ENCODE results near the gene RNF34. TPM values are rescaled to one million over a fixed set of nuclear protein-coding genes. Genes with fewer than 3 reads are reported as not detected.

Gene RNF34
- total RNA-seq, 1 experiment from 2014 or later, result 54.1 TPM

DNA sequence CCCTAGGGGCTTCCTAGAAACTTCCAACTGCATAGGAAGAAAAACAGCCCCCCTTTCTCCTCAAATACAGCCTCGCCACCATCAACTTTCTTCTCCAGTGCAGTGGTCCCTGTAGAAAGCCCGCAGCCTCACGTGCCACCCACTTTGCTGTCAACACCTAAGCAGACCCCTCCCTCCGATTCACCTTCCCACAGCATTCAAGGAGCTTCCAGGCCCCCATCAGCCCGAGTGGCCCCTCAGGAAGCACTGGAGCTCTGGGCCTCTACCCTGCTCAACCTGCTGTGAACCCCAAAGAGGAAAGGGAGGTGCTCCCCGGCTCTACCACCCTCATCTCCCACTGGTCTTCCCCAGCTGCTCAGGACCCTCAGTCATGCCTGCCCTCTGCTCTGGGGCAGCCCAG, 55.0 kb downstream of the RNF34 start:
- no peaks in the 10 kb centered on the region for H3K27me3 Mint-ChIP-seq (ENCODE audit: insufficient read depth, unreplicated experiment)
- no TSS peak for BruUV-seq (replicated peaks)
- DNase-seq, result no peak
- H3K36me3 ChIP-seq (ENCODE audit: control insufficient read depth, insufficient read depth, low read length), result no peaks in the 10 kb centered on the region
- H3K4me3 ChIP-seq (ENCODE audit: low read depth, low read length), result no peak overlapping the region
- peaks cover 6% of the 10 kb centered on the region; the same call in 1 of the 2 replicates for H3K4me1 ChIP-seq
- H3K4me1 Mint-ChIP-seq (ENCODE audit: low read depth, unreplicated experiment), result peaks cover 7% of the 10 kb centered on the region
- intact Hi-C loops (cut with micrococcal nuclease; ENCODE audit: unreplicated experiment), result no loop called here
- no peak overlapping the region for H3K27ac Mint-ChIP-seq (ENCODE audit: unreplicated experiment)
- ChIA-PET CTCF (interaction anchor here (0.9 kb wide), 1 partner anchor 13 kb away, joined by 3 read pairs; no protein-coding TSS in a partner anchor), POLR2A (no interaction called here)
- no peaks in the 10 kb centered on the region for H3K9me3 ChIP-seq
- H3K4me3 Mint-ChIP-seq (ENCODE audit: unreplicated experiment), result no peak overlapping the region
- peaks cover 5% of the 10 kb centered on the region for H3K36me3 Mint-ChIP-seq (ENCODE audit: insufficient read depth, unreplicated experiment)
- H3K27me3 ChIP-seq (replicated peaks; ENCODE audit: control insufficient read depth, insufficient read depth, low read length), result no peaks in the 10 kb centered on the region
- TF ChIP-seq, protein P1, sequence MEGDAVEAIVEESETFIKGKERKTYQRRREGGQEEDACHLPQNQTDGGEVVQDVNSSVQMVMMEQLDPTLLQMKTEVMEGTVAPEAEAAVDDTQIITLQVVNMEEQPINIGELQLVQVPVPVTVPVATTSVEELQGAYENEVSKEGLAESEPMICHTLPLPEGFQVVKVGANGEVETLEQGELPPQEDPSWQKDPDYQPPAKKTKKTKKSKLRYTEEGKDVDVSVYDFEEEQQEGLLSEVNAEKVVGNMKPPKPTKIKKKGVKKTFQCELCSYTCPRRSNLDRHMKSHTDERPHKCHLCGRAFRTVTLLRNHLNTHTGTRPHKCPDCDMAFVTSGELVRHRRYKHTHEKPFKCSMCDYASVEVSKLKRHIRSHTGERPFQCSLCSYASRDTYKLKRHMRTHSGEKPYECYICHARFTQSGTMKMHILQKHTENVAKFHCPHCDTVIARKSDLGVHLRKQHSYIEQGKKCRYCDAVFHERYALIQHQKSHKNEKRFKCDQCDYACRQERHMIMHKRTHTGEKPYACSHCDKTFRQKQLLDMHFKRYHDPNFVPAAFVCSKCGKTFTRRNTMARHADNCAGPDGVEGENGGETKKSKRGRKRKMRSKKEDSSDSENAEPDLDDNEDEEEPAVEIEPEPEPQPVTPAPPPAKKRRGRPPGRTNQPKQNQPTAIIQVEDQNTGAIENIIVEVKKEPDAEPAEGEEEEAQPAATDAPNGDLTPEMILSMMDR (IDR thresholded peaks at IDR 0.05; ENCODE audit: insufficient read depth in 1 of 2, low read depth in 1 of 2, low read length in 1 of 2, severe bottlenecking in 1 of 2, unreplicated experiment in 1 of 2), result no peak
- H3K9me3 Mint-ChIP-seq (ENCODE audit: unreplicated experiment), result no peaks in the 10 kb centered on the region

DNA sequence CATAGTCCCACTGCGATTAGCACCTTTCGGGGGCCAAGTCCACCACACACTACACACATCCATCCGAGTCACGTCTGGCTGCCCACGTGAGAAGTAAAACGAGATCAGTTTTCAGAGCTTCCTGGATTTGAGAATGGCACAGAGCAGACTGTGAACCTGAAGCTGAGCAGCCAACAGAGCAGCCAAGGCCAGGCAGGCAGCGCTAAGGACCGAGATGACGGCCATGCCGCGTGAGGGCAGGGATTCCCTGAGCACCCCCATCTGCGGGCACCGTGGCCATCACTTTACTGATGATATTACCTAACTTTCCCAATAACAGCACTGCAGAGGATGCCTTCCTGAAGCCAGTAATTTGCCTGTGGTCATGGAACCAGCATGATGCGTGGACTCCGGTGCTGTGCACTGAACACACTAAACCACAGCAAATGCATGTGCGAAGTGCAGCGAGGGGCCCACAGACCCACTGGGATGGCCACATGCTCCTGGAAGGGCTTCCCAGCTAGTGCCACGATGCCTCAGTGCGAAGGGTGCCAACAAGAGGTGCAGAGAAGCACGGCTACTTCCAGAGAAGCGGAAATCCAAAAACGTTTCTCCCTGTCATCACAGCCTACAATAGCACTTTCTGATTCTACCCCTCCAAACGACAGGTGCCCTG, 56.0 kb downstream of the RNF34 start:
- peaks cover 7% of the 10 kb centered on the region for H3K4me1 Mint-ChIP-seq (ENCODE audit: low read depth, unreplicated experiment)
- Histone ChIP-seq H3K4me3 (ENCODE audit: low read depth, low read length) (no peak overlapping the region), H3K9me3 (no peaks in the 10 kb centered on the region), H3K4me1 (peaks cover 6% of the 10 kb centered on the region; the same call in 1 of the 2 replicates), H3K27me3 (replicated peaks; ENCODE audit: control insufficient read depth, insufficient read depth, low read length) (no peaks in the 10 kb centered on the region), H3K36me3 (ENCODE audit: control insufficient read depth, insufficient read depth, low read length) (no peaks in the 10 kb centered on the region)
- no peak overlapping the region for H3K27ac Mint-ChIP-seq (ENCODE audit: unreplicated experiment)
- TF ChIP-seq, protein P1 (IDR thresholded peaks at IDR 0.05; ENCODE audit: insufficient read depth in 1 of 2, low read depth in 1 of 2, low read length in 1 of 2, severe bottlenecking in 1 of 2, unreplicated experiment in 1 of 2), result no peak
- H3K27me3 Mint-ChIP-seq (ENCODE audit: insufficient read depth, unreplicated experiment), result no peaks in the 10 kb centered on the region
- no peaks in the 10 kb centered on the region for H3K9me3 Mint-ChIP-seq (ENCODE audit: unreplicated experiment)
- H3K36me3 Mint-ChIP-seq (ENCODE audit: insufficient read depth, unreplicated experiment), result peaks cover 5% of the 10 kb centered on the region
- ChIA-PET CTCF (no interaction called here), POLR2A (interaction anchor here (0.6 kb wide), 1 partner anchor 68 kb away, joined by 3 read pairs; no protein-coding TSS in a partner anchor)
- DNase-seq, result no peak
- no TSS peak for BruUV-seq (replicated peaks)
- intact Hi-C loops (cut with micrococcal nuclease; ENCODE audit: unreplicated experiment), result no loop called here
- no peak overlapping the region for H3K4me3 Mint-ChIP-seq (ENCODE audit: unreplicated experiment)

DNA sequence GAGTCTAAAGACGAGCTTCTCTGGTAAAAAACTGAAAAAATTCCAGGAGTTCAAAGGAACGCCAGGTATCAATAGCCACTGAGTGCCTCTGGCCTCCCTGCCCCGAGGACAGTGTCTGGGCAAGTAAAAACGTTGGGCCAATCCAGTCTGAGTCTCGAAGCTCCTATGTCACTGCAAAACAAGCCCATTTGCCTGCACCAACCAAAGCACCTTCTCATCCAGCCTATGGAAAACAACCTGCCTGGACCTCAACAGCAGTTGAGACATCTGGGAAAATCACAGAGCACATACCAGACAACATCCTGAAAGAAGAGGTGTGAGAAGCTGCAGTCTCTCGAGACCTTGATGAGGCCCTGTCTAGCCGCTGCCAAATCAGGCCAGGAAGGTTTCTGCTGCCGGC, 56.6 kb downstream of the RNF34 start:
- POLR2A ChIA-PET, result interaction anchor here (0.6 kb wide), 2 partner anchors 12 to 69 kb away, joined by 3 read pairs; no protein-coding TSS in a partner anchor
- no TSS peak for BruUV-seq (replicated peaks)

More for the DNA sequence above, 56.6 kb downstream of the RNF34 start:
- Mint-ChIP-seq H3K27me3 (ENCODE audit: insufficient read depth, unreplicated experiment) (no peaks in the 10 kb centered on the region), H3K9me3 (ENCODE audit: unreplicated experiment) (no peaks in the 10 kb centered on the region), H3K4me1 (ENCODE audit: low read depth, unreplicated experiment) (peaks cover 7% of the 10 kb centered on the region), H3K4me3 (ENCODE audit: unreplicated experiment) (no peak overlapping the region), H3K27ac (ENCODE audit: unreplicated experiment) (peak overlapping the region; percentile 2), H3K36me3 (ENCODE audit: insufficient read depth, unreplicated experiment) (peaks cover 5% of the 10 kb centered on the region)
- Histone ChIP-seq H3K36me3 (ENCODE audit: control insufficient read depth, insufficient read depth, low read length) (no peaks in the 10 kb centered on the region), H3K4me1 (peaks cover 6% of the 10 kb centered on the region; the same call in 1 of the 2 replicates), H3K27me3 (replicated peaks; ENCODE audit: control insufficient read depth, insufficient read depth, low read length) (no peaks in the 10 kb centered on the region), H3K4me3 (ENCODE audit: low read depth, low read length) (no peak overlapping the region), H3K9me3 (no peaks in the 10 kb centered on the region)
- CTCF ChIA-PET, result interaction anchor here (0.7 kb wide), 1 partner anchor 11 kb away, joined by 3 read pairs; no protein-coding TSS in a partner anchor
- intact Hi-C loops (cut with micrococcal nuclease; ENCODE audit: unreplicated experiment), result no loop called here
- peak in 1 of 2 experiments; percentile 54 for DNase-seq
- TF ChIP-seq, protein P1 (IDR thresholded peaks at IDR 0.05; ENCODE audit: insufficient read depth in 1 of 2, low read depth in 1 of 2, low read length in 1 of 2, severe bottlenecking in 1 of 2, unreplicated experiment in 1 of 2), result no peak
